HepG2 (cell line): ENCODE measurements around the gene DPP6. TPM values are rescaled to one million over a fixed set of nuclear protein-coding genes. Genes with fewer than 3 reads are reported as not detected.
A peak's percentile ranks its signal among the peaks of the same experiment; 100 is the strongest.

Experiments
- ATAC-seq: fragments of 200-7000 bp; cut with Tn5 transposase; 3 replicates; pipeline ENCODE4 v1.9.1; 2020; ENCODE audit warnings: mild to moderate bottlenecking, moderate library complexity
- BruUV-seq: library from RNA; stranded (reverse); fragments of 400-500 nt; replicated peaks from 2 replicates; lab custom pipeline; 2021; lab: Mats Ljungman, UMichigan
- CTCF ChIA-PET: fragments of 300-600 bp; formaldehyde crosslinking; extraction: SDS; loops from one replicate; lab custom pipeline; 2021; ENCODE audit warnings: low total read pairs, inconsistent platforms, low intra/inter-chr PET ratio; lab: Yijun Ruan, JAX
- POLR2A ChIA-PET: fragments of 350-600 bp; sonication (Branson Sonifier 250); formaldehyde crosslinking; loops from one replicate; lab custom pipeline; 2020; ENCODE audit warnings: antibody characterized with exemption, inconsistent platforms; lab: Yijun Ruan, JAX
- DNase-seq: peaks from one replicate; pipeline ENCODE4 v3.0.0-alpha.2; 2015; ENCODE audit warnings: low spot score
- FAIRE-seq: peaks from 3 replicates; lab custom pipeline; 2011; peaks lifted over from hg19 to GRCh38; lab: Jason Lieb, UNC
- H2AFZ ChIP-seq: one replicate; pipeline ENCODE4 v1.6.1; 2011; ENCODE audit warnings: low read length, inconsistent platforms
- H3K27ac ChIP-seq: fragments of 300-600 bp; 3 replicates; pipeline ENCODE4 v1.8.0; 2011; ENCODE audit warnings: mixed run types, mild to moderate bottlenecking, mixed read lengths, low read length, inconsistent platforms; ENCODE audit not compliant: insufficient read depth; ENCODE audit errors: extremely low read length
- H3K27me3 ChIP-seq, 2 experiments: fragments of 200-600 bp in 1 of 2; 2 replicates in 1 of 2; 3 replicates in 1 of 2; pipeline versions ENCODE4 v1.6.0 to v1.8.0; 2011; ENCODE audit warnings: low read length in 2 of 2, mild to moderate bottlenecking in 2 of 2, moderate library complexity in 2 of 2, inconsistent platforms in 1 of 2; ENCODE audit not compliant: insufficient read depth in 2 of 2, control insufficient read depth in 1 of 2
- H3K36me3 ChIP-seq, 2 experiments: fragments of 200-600 bp in 1 of 2; replicated peaks in 1 of 2; 2 replicates in 1 of 2; 3 replicates in 1 of 2; pipeline versions ENCODE4 v1.5.1 to v1.8.0; 2011; ENCODE audit warnings: low read length in 2 of 2, inconsistent platforms in 1 of 2; ENCODE audit not compliant: insufficient read depth in 2 of 2, control insufficient read depth in 1 of 2
- H3K4me1 ChIP-seq: 2 replicates; pipeline ENCODE4 v1.5.1; 2012; ENCODE audit warnings: low read length, inconsistent platforms; ENCODE audit not compliant: insufficient read depth
- H3K4me2 ChIP-seq: 2 replicates; pipeline ENCODE4 v1.6.0; 2011; ENCODE audit warnings: low read depth, low read length, inconsistent platforms
- H3K4me3 ChIP-seq, 3 experiments: fragments of 200-600 bp in 1 of 3; sonication (generic), shearing (Covaris generic) in 1 of 3; replicated peaks in 1 of 3; 2 replicates each; pipeline ENCODE4 v1.5.1; 2011 to 2016; ENCODE audit warnings: low read length in 3 of 3, inconsistent platforms in 2 of 3, low read depth in 2 of 3, mild to moderate bottlenecking in 2 of 3, control low read depth in 1 of 3, mixed read lengths in 1 of 3; ENCODE audit not compliant: insufficient read depth in 1 of 3
- H3K79me2 ChIP-seq: one replicate; pipeline ENCODE4 v1.6.1; 2011; ENCODE audit warnings: low read length, inconsistent platforms; ENCODE audit not compliant: insufficient read depth
- H3K9ac ChIP-seq: 2 replicates; pipeline ENCODE4 v1.6.0; 2011; ENCODE audit warnings: mild to moderate bottlenecking, low read depth, low read length, inconsistent platforms; ENCODE audit not compliant: insufficient read depth
- H3K9me3 ChIP-seq: 2 replicates; pipeline ENCODE4 v1.5.1; 2012; ENCODE audit warnings: mild to moderate bottlenecking, low read length
- H4K20me1 ChIP-seq: 2 replicates; pipeline ENCODE4 v1.6.0; 2011; ENCODE audit warnings: inconsistent platforms, mild to moderate bottlenecking, low read length, moderate library complexity; ENCODE audit not compliant: insufficient read depth
- AGO1 ChIP-seq: fragments of 200-400 bp; formaldehyde crosslinking; IDR thresholded peaks from 2 replicates; pipeline ENCODE4 v1.6.1; 2017; ENCODE audit warnings: mild to moderate bottlenecking, low read depth, low read length, moderate library complexity; ENCODE audit not compliant: poor library complexity, severe bottlenecking
- HCFC1 ChIP-seq: fragments of 150-350 bp; IDR thresholded peaks from 2 replicates; pipeline ENCODE4 v1.6.1; 2014; ENCODE audit warnings: low read depth, low read length
- HNRNPL ChIP-seq: fragments of 200-400 bp; formaldehyde crosslinking; IDR thresholded peaks from 2 replicates; pipeline ENCODE4 v1.6.1; 2017; ENCODE audit warnings: mild to moderate bottlenecking, low read depth, low read length
- IRX3 ChIP-seq: sonication (generic); formaldehyde crosslinking; IDR thresholded peaks from 2 replicates; pipeline ENCODE4 v1.8.1; 2023; ENCODE audit warnings: mild to moderate bottlenecking, low read depth, missing genetic modification reagents, borderline replicate concordance
- KDM5B ChIP-seq: sonication (generic); formaldehyde crosslinking; IDR thresholded peaks from 2 replicates; pipeline ENCODE4 v1.4.0; 2020; ENCODE audit warnings: missing genetic modification reagents, mild to moderate bottlenecking, borderline replicate concordance
- MIXL1 ChIP-seq: IDR thresholded peaks from 2 replicates; pipeline ENCODE4 v1.6.1; 2016
- MTF2 ChIP-seq: sonication (generic); formaldehyde crosslinking; IDR thresholded peaks from 2 replicates; pipeline ENCODE4 v1.5.0; 2020; ENCODE audit warnings: missing genetic modification reagents, borderline replicate concordance
- POGK ChIP-seq: sonication (generic); formaldehyde crosslinking; conservative IDR thresholded peaks from 2 replicates; pipeline ENCODE4 v1.8.0; 2022; ENCODE audit warnings: mild to moderate bottlenecking, moderate library complexity, missing genetic modification reagents
- RXRB ChIP-seq: IDR thresholded peaks from 2 replicates; pipeline ENCODE4 v1.6.1; 2016; ENCODE audit warnings: borderline replicate concordance, missing genetic modification reagents, missing compliant biosample characterization
- WIZ ChIP-seq: sonication (generic); formaldehyde crosslinking; IDR thresholded peaks from 2 replicates; pipeline ENCODE4 v1.5.1; 2020; ENCODE audit warnings: mild to moderate bottlenecking, missing genetic modification reagents
- ZFP41 ChIP-seq: sonication (generic); formaldehyde crosslinking; IDR thresholded peaks from 2 replicates; pipeline ENCODE4 v1.4.0; 2020; ENCODE audit warnings: mild to moderate bottlenecking, missing genetic modification reagents, borderline replicate concordance
- ZNF451 ChIP-seq: sonication (generic); formaldehyde crosslinking; IDR thresholded peaks from 2 replicates; pipeline ENCODE4 v1.5.0; 2020; ENCODE audit warnings: mild to moderate bottlenecking, missing genetic modification reagents
- WGBS: methylation state at CpG from one replicate; pipeline ENCODE4 v1.1.6; 2017; ENCODE audit warnings: low lambda C conversion rate; 5-methylcytosine and 5-hydroxymethylcytosine counted together
- in situ Hi-C: cut with HindIII; loops from 2 replicates; pipeline ENCODE4 v1.10.0; 2017; ENCODE audit warnings: low pct_unique_long_range_greater_than_20kb; ENCODE audit not compliant: extremely low pct_ligation_motif_present
- intact Hi-C: fragments of 100-400 bp; cut with micrococcal nuclease; formaldehyde crosslinking; loops from one replicate; pipeline ENCODE4 v1.10.0; 2022; ENCODE audit not compliant: unreplicated experiment
- polyA plus RNA-seq, 8 experiments: library from polyadenylated mRNA; depleted of rRNA in 3 of 8; stranded (reverse) in 7 of 8; unstranded in 1 of 8; fragments of >200 nt; fragmentation: Illumina TruSeq in 4 of 8; extraction: Trizol in 4 of 8; gene quantifications; 2 replicates each; pipeline versions ENCODE4 v1.2.1 to v1.2.3, GENCODE V29; 2011 to 2016; ENCODE audit warnings: low read depth in 4 of 8, missing spikeins in 1 of 8, mixed read lengths in 1 of 8; ENCODE audit not compliant: insufficient read depth in 1 of 8
- total RNA-seq, 5 experiments: library from RNA; depleted of rRNA; stranded (reverse); fragments of >200 nt; fragmentation: Illumina TruSeq; extraction: Trizol; gene quantifications; 2 replicates each; pipeline ENCODE4 v1.2.3, GENCODE V29; 2016; ENCODE audit warnings: low read depth in 1 of 5
- TF ChIP-seq, protein P1 (sequence below): sonication (generic); formaldehyde crosslinking; IDR thresholded peaks from 2 replicates; pipeline ENCODE4 v1.8.0; 2022; ENCODE audit warnings: mild to moderate bottlenecking, missing genetic modification reagents, moderate library complexity
- TF ChIP-seq, protein P2 (sequence below): sonication (generic); formaldehyde crosslinking; IDR thresholded peaks from 2 replicates; pipeline ENCODE4 v1.4.0; 2020; ENCODE audit warnings: mild to moderate bottlenecking, missing genetic modification reagents

DPP6 gene
- total and polyA plus RNA-seq, 2 of the 13 experiments (the other 11 are each of a cell fraction or from before 2014, with no cell fraction given) = not detected

DNA sequence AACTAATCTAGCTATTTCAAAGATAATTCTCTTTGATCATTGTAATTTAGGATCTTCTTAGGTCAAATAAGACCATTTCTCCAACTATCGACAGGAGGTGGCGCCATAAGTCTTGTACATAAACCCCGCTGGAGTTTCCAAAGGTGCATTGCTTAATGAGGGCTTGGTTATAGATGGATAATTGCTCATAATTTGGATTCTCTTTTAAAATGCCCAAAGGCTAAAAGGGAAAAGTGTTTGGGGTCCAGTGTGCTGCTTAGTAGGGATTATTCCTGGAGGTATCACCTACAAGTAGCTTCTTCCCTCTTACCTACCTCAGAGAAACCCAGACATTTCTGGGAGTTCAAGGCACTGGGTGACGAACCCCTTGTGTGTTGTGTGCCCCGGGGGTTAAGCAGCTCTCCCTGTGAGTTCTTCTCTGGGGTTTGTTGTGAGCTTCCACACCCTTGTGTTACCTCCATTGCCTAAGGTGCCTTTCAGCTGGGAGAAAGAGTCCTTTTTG lies 875.5 kb downstream of the DPP6 start:
- peak; percentile 58 for FAIRE-seq
- Histone ChIP-seq H3K4me3 (peak overlapping the region; percentile 64 to 80 (median 75)), H2AFZ (peak overlapping the region; percentile 99), H4K20me1 (no peaks in the 10 kb centered on the region), H3K27me3 (no peaks in the 10 kb centered on the region; a peak in 1 of 5 replicates), H3K4me1 (peaks cover 9% of the 10 kb centered on the region), H3K27ac (peak overlapping the region; percentile 45), H3K36me3 (no peaks in the 10 kb centered on the region), H3K79me2 (no peaks in the 10 kb centered on the region), H3K4me2 (peak overlapping the region; percentile 87), H3K9me3 (peaks cover 2% of the 10 kb centered on the region; the same call in 1 of the 2 replicates), H3K9ac (peak overlapping the region; percentile 69)
- intact Hi-C loops = loop anchor here (1.0 to 5.0 kb wide), 4 partner anchors 26 to 418 kb away; no protein-coding TSS in a partner anchor
- peak; percentile 71 for ATAC-seq
- DNase-seq = peak; percentile 83
- WGBS = 1% methylated on average over 5 of the region's 5 CpGs
- TSS peak; percentile 72 for BruUV-seq
- ChIA-PET POLR2A (interaction anchor here (1.6 kb wide), 1 partner anchor 75 kb away, joined by 4 read pairs; the partner anchor contains the start of gene PAXIP1), CTCF (interaction anchor here (0.7 to 2.3 kb wide), 6 partner anchors 25 to 429 kb away, joined by 3 to 22 read pairs (median 8); no protein-coding TSS in a partner anchor)
- in situ Hi-C loops = loop anchor here (5.0 kb wide), 1 partner anchor 430 kb away; no protein-coding TSS in a partner anchor
- TF ChIP-seq AGO1 = no peak
- TF ChIP-seq MIXL1 (CRISPR knock-in tag) = no peak
- TF ChIP-seq MTF2 (CRISPR knock-in tag) = no peak
- TF ChIP-seq IRX3 (CRISPR knock-in tag) = no peak
- no peak for TF ChIP-seq ZFP41 (CRISPR knock-in tag)
- TF ChIP-seq, protein P1, sequence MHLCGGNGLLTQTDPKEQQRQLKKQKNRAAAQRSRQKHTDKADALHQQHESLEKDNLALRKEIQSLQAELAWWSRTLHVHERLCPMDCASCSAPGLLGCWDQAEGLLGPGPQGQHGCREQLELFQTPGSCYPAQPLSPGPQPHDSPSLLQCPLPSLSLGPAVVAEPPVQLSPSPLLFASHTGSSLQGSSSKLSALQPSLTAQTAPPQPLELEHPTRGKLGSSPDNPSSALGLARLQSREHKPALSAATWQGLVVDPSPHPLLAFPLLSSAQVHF (CRISPR knock-in tag) = no peak
- no peak for TF ChIP-seq KDM5B (CRISPR knock-in tag)
- TF ChIP-seq HCFC1 = no peak
- TF ChIP-seq, protein P2, sequence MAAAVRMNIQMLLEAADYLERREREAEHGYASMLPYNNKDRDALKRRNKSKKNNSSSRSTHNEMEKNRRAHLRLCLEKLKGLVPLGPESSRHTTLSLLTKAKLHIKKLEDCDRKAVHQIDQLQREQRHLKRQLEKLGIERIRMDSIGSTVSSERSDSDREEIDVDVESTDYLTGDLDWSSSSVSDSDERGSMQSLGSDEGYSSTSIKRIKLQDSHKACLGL = no peak
- no peak for TF ChIP-seq ZNF451 (CRISPR knock-in tag)
- TF ChIP-seq WIZ (CRISPR knock-in tag) = no peak
- TF ChIP-seq POGK (CRISPR knock-in tag) = no peak
- no peak for TF ChIP-seq HNRNPL
- 0 out of 2 replicates have a peak, but pooled peaks have one; percentile 5 for TF ChIP-seq RXRB (CRISPR knock-in tag)
